KBM-7 (cell line): ENCODE measurements around the gene ARPC1B.
A peak's percentile ranks its signal among the peaks of the same experiment; 100 is the strongest.
"Not testable (repeated sequence)": the region's sequence is repeated elsewhere in the genome, so short reads cannot be mapped to it uniquely, and the experiment has no call there.

Source experiments
- DNase-seq: peaks from one replicate; pipeline ENCODE4 v3.0.0-alpha.2; 2015
- in situ Hi-C: fragments of 300-500 bp; cut with MboI; formaldehyde crosslinking; loops from 2 replicates; pipeline ENCODE4 v1.14.3; 2020; ENCODE audit warnings: low sequenced_read_pairs, low pct_unique_long_range_greater_than_20kb, mixed read lengths

Gene ARPC1B

DNA sequence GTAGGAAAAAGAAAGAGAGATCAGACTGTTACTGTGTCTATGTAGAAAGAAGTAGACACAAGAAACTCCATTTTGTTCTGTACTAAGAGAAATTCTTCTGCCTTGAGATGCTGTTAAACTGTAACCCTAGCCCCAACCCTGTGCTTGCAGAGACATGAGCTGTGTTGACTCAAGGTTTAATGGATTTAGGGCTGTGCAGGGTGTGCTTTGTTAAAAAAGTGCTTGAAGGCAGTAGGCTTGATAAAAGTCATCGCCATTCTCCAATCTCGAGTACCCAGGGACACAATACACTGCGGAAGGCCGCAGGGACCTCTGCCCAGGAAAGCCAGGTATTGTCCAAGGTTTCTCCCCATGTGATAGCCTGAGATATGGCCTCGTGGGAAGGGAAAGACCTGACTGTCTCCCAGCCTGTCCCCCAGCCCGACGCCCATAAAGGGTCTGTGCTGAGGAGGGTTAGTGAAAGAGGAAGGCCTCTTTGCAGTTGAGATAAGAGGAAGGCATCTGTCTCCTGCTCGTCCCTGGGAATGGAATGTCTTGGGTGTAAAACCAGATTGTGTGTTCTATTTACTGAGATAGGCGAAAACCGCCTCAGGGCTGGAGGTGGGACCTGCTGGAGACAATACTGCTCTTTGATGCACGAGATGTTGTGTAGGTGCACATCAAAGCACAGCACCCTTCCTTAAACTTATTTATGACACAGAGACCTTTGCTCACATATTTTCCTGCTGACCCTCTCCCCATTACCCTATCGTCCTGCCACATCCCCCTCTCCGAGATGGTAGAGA lies 57.4 kb downstream of the ARPC1B start:
- DNase-seq, in situ Hi-C loops: not testable (repeated sequence)

DNA sequence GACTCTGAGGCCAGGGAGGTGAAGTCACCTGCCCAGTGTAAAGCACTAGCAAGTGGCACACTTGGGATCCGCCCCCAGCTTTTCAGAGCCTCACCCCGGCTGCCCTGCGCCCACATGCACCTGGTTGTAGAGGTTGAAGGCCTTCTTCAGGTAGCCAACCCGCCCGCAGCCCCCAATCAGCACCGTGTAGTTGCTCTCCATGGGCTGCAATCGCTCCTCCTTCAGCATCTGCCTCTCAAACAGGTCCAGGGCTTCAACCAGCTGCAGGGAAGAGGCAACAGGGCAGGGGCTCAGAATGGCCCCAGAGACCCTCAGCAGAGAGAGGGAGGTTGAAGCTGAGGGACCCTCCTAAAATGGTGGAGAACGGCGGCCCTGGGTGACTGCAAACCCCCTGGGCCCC lies 58.6 kb downstream of the ARPC1B start:
- in situ Hi-C loops = no loop called here

DNA sequence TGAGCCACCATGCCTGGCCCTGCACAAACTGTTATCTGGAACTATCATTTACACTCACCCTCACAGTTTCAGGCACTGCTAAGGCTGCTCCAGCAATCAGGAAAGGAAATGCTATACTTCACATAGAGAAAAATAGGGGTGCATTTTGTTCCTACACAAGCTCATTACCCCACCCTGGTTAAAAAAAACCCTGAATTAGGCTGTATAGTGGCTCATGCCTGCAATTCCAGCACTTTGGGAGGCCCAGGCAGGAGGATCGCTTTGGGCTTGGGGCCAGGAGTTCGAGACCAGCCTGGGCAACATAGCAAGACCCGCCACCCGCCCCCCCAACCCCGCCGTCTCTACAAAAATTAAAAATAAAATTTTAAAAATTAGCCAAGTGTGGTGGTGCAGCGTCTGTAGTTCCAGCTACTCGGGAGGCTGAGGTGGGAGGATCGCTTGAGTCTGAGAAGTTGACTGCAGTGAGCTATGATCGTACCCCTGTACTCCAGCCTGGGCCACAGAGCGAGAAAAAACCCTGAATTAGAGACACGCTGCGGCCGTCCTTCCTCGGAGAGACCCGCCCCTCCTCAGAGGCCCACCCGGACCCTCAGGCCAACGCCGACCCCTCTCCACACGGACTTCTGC lies 63.5 kb downstream of the ARPC1B start:
- in situ Hi-C loops = no loop called here
- no peak for DNase-seq

More for the DNA sequence above, 58.6 kb downstream of the ARPC1B start:
- DNase-seq = no peak

DNA sequence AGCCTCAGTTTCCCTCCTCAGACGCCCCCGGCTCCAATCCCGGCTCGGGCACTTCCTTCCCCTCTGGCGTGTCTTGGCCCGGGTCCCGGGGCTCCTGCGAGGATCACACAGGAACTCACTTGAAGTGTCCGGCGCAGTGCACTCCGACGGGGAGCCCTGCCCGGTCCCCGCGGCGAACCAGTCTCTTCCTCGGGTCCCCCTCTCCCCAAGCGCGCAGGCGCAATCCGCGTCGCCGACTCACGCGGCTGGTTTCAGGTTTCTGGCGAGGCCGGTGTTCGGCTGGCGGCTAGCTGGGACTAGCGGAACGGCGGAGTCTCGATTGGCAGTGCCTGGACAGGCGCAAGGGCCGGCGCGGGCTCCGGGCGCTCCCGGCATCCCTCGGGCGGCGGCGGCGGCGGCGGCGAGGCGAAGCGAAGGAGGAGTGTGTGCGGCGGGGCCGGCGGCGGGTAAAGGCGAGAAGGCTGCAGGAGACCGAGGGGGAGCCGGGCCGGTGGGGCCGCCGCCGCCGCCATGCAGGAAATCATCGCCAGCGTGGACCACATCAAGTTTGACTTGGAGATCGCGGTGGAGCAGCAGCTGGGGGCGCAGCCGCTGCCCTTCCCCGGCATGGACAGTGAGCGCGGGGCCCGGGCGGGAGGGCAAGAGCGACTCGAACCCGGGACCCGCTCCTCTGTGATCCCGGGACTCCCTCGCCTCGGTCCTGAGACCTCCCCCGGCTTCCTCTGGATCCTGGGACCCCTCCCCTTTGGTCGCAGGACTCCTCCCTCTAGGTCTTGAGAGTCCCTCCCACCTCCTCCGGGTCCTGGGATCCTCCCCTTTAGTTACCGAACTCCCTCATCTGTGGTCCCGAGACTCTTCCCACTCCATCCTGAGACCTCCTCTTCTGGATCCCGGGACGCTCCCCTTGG lies 64.3 kb downstream of the ARPC1B start, which contains the start of the genes CPSF4 and PTCD1:
CPSF4 (plus strand) TSS at position 371 of the 908 bp plus-strand sequence; CDS start at position 511, 140 bp downstream.
PTCD1 (minus strand) TSS at position 226 of the 908 bp plus-strand sequence. CDS start 3,556 bp downstream, outside the sequence.
- in situ Hi-C loops = no loop called here

DNA sequence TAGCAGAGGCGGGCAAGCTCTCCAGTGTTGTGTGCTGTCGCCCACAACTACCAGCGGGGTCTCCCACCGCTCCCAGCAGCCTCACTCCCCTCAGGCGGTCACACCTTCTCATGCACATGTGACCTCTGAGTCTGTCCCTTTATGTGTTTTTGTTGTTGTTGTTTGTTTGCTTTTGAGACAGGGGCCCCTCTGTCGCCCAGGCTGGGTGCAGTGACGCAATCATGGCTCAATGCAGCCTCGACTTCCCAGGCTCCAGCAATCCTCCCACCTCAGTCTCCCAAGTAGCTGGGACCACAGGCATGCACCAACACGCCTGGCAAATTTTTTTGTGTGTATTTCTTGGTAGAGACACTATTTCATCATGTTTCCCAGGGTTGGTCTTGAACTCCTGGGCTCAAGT lies 65.7 kb downstream of the ARPC1B start:
- no peak for DNase-seq
- in situ Hi-C loops = no loop called here

More for the DNA sequence above, 64.3 kb downstream of the ARPC1B start, which contains the start of the genes CPSF4 and PTCD1:
- DNase-seq = peak; percentile 91
